ENCODE results near the gene ANO1. TPM values are rescaled to one million over a fixed set of nuclear protein-coding genes. Genes with fewer than 3 reads are reported as not detected.

The ANO1 gene
- polyA plus RNA-seq, 3 donors = 3.9 to 7.8 (median 5.7) TPM

DNA sequence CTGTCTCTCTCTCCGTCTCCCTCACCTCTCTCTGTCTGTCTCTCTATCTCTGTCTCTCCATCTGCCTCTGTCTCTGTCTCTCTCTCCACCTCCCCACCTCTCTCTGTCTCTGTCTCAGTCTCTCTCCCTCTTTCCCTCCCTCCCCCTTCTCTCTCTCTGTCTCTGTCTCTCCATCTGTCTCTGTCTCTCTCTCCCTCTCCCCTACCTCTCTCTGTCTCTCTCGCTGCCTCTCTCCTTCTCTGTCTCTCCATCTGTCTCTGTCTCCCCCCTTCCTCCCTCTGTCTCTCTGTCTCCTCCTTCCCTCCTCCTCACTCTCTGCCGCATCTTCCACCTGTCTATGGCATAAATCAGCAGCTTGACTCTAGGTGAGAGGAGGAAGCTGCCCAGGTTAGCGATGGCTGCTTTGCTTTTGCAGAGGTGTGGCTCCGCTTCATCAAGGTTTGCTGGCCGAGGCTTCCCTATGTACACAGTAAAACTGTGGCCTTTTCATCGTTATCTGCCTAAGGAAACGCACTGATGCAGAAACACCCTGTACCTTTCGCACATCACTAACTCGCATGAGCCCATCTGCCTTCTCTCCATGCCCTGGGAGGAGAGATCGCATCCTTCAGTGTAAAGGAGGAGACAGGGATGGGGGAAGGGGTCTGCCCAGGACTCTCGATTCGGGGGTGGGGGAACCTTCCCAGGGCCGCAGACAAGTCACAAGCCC, 44.5 kb downstream of the ANO1 start:
- 56 to 67% (median 66%) methylated on average over 14 of the region's 14 CpGs for WGBS, 3 donors
- H3K27ac ChIP-seq (ENCODE audit: low read depth, low read length) = no peak overlapping the region

DNA sequence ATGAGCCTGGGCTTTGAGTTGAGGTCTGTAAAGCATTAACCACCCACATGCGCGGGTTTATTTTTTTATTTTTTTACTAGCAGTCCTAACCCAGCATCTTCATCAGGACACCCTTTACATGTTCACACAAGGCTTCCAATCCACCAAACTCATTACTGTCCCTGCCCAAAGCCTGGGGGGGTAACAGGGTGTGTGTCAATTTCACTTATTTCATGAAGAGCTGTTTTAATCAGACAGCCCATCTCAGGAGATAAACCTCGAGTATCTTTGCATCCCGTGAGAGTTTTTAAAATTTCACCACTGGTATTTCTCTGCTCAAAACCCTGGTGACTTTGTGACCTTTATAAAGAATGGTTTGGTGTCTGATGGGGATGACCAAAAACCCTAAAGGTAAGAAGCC, 45.6 kb downstream of the ANO1 start:
- 47 to 77% (median 77%) methylated on average over 4 of the region's 4 CpGs for WGBS, 3 donors
- H3K27ac ChIP-seq (ENCODE audit: low read depth, low read length) = no peak overlapping the region

DNA sequence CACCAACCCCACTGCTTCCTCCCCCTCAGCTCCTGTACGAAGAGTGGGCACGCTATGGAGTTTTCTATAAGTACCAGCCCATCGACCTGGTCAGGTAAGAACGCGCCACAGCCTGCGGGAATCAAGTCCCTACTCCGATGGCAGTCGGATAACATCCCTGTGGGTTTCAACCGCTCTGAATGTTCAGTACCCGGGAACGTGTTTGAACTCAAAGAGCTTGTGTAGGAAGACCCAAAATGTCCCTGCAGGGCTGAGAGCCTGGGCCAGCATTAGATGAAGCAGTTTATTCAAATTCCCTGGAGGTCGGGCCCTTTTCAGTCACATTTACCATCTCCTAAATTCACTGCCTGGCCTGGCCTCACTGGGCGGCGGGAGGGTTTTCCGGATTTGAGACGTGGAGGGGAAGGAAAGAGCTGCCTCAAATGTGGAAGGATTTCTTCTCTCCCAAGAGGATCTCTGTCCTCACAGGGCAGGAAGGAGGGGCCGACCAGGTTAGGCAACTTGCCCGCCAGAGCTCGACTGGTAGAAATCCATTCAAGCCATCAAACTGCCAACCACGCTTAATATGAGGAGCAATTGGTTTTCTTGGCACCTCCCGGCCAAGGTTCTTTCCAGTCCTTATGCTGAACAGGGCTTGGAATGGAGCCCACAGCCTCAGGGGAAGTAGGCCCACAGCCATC, 46.3 kb downstream of the ANO1 start:
- H3K27ac ChIP-seq (ENCODE audit: low read depth, low read length) = no peak overlapping the region
- whole genome bisulfite sequencing, 3 donors = 71 to 74% (median 74%) methylated on average over 21 of the region's 21 CpGs

DNA sequence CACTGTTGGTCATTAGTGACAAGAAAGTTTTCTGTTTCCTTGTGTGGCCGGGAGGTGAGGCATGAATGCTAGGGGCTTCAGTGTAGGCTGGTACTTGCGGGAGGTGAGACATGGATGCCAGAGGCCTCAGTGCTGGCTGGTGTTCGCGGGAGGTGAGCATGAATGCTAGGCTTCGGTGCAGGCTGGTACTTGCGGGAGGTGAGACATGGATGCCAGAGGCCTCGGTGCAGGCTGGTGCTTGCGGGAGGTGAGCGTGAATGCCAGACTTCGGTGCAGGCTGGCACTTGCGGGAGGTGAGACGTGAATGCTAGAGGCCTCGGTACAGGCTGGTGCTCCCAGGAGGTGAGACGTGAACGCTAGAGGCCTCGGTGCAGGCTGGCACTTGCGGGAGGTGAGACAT, 48.4 kb downstream of the ANO1 start:
- WGBS, 3 donors = 88 to 94% (median 91%) methylated on average over 16 to 17 of the region's 17 CpGs
- no peak overlapping the region for H3K27ac ChIP-seq (ENCODE audit: low read depth, low read length)

DNA sequence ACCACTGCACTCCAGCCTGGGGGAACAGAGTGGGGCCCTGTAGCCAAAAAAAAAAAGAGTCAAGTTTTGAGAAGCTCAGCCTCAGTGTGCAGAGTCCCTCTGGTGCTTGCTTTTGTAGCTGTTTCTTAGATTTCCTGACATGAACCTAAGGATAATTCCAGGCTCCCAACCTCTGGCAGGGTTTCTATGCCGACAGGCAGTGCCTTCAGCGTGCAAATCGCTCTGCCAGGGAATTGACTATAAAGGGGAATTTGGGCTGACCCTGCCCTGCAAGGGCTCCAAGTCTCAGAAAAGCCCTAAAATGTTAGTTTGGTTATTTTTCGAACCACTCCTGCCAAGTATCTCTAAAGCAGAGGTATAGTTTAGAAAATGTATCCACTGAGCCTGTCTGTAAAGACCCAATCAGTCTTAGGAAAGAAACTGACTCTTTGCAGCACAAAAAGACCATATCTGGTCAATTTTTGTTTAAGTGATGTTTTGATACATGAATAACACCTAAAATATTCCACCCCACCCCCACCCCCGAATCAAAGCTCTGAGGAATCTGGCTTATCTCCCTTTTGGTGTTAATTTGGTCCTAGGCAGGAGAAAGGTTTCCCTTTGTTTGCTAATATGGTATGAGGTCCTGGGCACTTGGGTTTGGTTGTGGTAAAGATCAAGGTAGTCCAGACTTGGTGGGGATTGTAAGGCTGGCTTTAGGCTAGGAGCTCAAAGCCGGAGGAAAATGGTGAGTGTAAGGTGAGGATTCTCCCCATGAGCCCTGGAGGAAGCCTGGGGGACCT, 49.7 kb downstream of the ANO1 start:
- H3K27ac ChIP-seq (ENCODE audit: low read depth, low read length) = no peak overlapping the region

DNA sequence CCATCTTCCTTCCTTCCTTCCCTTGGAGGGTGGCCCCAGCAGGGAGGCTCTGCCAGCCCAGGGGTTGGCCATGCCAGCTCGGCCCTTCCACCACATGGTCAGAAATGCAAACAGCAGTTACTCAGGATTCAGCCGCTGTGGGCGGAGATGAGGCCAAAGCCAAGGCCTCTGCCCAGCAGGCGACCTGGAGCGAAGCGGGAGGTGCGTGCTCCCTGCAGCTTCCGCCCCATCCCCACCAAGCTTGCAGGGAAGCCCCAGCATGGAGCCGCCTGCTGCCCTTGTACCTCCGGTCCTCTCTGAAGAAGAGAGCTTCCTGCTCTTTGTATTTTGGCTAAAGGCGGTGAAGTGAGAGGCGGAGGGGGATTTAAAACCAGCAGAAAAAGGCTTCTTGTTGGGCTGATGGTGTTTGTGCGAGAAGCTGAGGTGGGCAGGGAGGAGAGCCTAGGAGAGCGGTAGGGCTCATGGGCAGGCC, 50.4 kb downstream of the ANO1 start:
- H3K27ac ChIP-seq (ENCODE audit: low read depth, low read length) = no peak overlapping the region
- 62 to 81% (median 76%) methylated on average over 14 of the region's 14 CpGs for WGBS, 3 donors

More for the DNA sequence above, 49.7 kb downstream of the ANO1 start:
- 72 to 77% (median 76%) methylated on average over 6 of the region's 6 CpGs for WGBS, 3 donors

DNA sequence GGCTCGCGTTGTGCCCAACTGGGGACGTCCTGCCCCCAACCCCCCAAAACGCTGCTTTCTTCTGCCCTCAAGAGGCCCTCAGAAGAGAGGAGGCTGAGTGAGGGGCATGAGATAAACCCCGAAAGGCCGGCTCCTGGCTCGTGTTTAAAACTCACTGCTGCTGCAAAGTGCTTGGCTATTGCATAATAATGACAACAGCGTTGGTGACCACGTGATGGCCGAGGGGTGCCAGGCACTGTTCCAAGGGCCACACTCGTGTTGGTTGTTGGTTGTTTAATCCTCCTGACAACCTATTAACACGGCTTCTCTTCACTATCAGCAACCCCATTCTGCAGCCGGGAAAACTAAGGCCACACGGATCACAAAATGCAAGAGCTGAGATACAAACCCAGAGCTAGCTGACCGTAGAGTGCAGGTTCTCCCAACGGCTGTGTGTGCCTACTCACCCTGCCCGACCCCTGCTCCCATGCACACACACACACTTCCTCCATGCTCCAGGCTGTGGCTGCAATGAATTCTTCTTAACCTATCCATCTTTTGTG, 51.0 kb downstream of the ANO1 start:
- H3K27ac ChIP-seq (ENCODE audit: low read depth, low read length) = no peak overlapping the region

DNA sequence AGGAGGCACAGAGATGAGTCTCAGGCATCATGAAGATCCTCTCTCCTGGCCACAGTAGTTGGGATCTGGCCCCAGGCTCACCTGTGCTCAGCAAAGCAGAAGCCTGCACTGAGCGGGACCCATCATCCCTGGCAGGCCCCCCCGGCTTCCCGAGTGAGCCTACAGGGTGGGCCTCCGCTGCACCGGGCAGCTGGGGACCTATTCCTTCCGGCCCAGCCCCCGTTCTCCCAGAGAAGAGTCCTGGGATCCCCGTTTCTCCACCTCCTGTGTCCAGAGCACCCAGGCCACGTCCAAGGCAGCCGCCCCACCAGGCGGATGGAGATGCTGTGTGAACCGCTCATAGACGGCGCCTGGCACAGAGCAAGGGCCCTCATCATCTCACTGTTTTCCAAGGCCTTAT, 52.5 kb downstream of the ANO1 start:
- H3K27ac ChIP-seq (ENCODE audit: low read depth, low read length) = no peak overlapping the region
- 85 to 93% (median 91%) methylated on average over 14 of the region's 14 CpGs for WGBS, 3 donors

More for the DNA sequence above, 51.0 kb downstream of the ANO1 start:
- 62 to 70% (median 70%) methylated on average over 17 of the region's 17 CpGs for WGBS, 3 donors

DNA sequence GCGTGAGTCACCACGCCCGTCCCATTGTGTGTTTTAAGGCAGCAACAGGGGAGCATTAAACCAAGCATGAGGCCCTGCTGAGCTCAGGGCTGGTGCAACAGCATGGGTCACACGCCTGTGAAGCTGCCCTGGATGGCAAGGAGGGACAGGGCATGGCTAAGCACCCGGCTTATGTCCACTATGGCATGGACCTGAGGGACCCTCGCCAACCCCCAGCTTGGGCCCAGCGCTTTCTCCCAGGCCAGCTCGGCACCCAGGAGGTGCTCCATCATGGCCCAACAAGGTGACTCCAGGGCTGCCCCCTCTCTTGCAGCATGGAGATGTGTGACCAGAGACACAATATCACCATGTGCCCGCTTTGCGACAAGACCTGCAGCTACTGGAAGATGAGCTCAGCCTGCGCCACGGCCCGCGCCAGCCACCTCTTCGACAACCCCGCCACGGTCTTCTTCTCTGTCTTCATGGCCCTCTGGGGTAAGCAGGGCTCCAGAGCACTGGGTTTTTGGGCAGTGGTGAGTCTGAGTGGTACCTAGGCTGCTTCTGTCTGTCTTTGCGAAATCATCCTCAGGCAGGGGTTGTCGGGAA, 53.6 kb downstream of the ANO1 start:
- WGBS, 3 donors = 87 to 91% (median 91%) methylated on average over 19 of the region's 19 CpGs
- no peak overlapping the region for H3K27ac ChIP-seq (ENCODE audit: low read depth, low read length)

DNA sequence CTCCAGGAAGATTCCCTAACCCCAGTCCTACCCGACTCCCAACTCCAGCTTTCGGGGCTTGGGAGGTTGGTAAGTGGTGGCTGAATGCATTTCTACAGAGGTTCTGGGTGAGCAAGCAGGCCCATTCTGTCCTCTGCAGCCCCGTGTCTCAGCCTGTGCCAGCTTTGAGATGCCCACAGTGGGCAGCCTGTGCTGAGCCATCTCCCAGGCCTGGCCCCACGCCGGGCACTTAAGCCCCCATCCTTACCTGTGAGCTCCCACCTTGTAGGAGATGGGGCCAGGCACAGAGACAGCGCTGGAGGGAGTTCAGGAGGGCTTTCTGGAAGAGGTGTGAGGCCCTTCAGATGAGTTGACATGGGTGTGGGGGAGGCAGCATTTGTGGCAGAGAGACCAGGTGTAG, 54.5 kb downstream of the ANO1 start:
- H3K27ac ChIP-seq (ENCODE audit: low read depth, low read length) = no peak overlapping the region
- 76 to 89% (median 87%) methylated on average over 6 of the region's 6 CpGs for WGBS, 3 donors

DNA sequence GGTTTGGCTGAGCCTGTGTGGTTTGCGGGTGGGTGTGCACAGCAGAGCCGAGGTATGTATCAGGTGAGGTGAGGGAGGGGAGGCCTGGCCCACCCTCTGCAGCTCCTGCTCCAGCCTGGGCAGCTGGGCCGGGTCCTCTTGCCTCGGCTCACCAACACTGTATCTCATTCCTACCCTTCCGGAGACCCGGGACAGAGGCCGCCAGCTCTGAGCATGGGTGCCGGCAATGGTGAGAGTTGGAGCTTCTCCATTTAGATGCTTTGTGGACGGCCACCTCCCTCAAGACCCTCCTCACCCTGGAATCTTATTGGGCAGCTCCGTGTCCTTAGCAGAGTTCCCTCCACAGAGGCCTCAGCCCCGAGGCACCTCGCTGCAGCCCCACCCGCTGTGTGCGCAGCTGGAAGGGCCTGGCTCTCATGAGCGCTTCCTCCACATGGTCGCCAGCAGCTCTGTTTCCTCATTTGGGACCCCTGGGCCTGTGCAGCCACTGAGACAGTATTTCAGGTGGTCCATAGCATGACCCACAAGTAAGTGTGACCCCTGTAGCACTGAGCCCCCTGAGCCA, 55.7 kb downstream of the ANO1 start:
- no peak overlapping the region for H3K27ac ChIP-seq (ENCODE audit: low read depth, low read length)
- 72 to 82% (median 73%) methylated on average over 13 to 16 of the region's 16 CpGs for WGBS, 3 donors

DNA sequence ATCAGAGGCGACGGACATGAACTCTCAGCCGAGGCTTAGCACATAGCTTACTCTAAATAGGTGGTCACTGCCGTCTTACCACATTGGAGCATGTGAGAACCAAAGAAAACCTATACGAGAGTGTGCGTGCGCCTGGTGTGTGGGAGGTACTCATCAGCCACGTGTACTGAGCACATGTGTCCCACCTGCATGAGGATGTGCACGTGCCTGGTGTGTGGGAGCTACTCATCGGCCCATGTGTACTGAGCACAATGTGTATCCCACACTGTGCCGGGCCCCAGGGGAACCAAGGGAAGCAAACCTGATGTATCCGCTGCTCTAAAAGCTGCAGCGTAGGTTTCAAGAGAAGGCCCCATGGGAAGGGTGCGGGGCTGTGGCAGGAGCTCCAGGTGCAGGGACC, 56.4 kb downstream of the ANO1 start:
- 81 to 87% (median 83%) methylated on average over 14 of the region's 14 CpGs for WGBS, 3 donors
- no peak overlapping the region for H3K27ac ChIP-seq (ENCODE audit: low read depth, low read length)

DNA sequence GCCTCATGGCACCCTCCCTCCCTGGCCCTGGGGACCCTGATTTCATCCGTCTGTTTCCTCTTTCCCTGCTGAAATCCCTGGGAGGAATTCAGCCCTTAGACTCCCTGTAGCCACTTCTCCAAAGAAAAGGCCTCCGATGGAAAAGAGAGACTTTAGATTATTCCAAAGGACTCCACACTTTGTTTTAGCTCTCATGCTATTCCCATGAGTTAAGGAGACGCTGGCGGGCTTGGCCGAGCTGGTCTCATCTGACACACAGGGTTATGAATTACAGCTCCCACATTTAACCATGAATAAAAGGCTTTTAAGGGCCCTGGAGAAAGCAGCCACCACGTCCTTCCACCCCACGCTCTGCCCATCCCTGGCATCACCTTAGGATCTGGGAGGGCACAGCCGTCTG, 57.0 kb downstream of the ANO1 start:
- no peak overlapping the region for H3K27ac ChIP-seq (ENCODE audit: low read depth, low read length)
- 50 to 57% (median 54%) methylated on average over 8 of the region's 8 CpGs for WGBS, 3 donors

DNA sequence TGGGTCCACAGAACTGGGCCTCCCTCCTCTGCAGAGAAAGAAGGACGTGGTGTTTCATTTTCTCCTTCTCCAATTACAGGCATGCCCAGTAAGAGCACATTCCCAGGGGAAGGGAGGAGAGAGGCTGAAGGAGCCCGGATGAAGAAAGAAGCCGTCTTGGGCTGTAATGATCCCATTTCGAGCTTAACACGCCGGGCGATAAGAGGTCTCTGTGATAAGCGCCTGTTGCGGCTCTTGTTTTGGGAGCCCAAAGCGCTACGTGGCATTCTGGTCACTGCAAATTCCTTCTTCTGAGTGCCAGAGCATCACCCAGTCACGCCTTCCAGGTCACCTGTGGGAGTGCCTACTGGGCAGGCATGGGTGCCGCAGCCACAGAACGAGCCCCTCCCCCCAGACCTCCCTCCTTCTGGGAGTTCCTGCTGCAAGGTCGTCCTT, 57.5 kb downstream of the ANO1 start:
- WGBS, 3 donors = 50 to 56% (median 53%) methylated on average over 15 of the region's 15 CpGs
- no peak overlapping the region for H3K27ac ChIP-seq (ENCODE audit: low read depth, low read length)

DNA sequence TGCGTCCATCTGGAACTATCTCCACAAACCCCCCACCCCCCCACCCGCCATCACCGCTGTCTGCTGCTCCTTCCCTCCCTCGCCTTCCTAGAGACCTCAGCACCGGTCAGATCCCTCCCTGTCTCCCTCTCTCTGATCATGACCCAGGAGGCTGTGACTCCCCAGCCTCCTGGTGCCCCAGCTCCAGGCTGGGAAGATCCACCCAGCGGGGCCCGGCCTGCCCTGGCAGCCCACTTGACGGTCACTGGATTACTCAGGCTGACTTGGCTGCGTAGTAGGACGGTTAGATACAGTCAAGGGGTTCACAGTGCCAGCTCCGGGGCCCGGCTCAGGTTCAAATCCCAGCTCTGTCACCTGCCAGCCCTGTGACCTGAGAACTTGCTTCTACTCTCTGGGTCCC, 59.3 kb downstream of the ANO1 start:
- H3K27ac ChIP-seq (ENCODE audit: low read depth, low read length) = no peak overlapping the region
- 81 to 95% (median 91%) methylated on average over 10 to 12 of the region's 12 CpGs for WGBS, 3 donors

DNA sequence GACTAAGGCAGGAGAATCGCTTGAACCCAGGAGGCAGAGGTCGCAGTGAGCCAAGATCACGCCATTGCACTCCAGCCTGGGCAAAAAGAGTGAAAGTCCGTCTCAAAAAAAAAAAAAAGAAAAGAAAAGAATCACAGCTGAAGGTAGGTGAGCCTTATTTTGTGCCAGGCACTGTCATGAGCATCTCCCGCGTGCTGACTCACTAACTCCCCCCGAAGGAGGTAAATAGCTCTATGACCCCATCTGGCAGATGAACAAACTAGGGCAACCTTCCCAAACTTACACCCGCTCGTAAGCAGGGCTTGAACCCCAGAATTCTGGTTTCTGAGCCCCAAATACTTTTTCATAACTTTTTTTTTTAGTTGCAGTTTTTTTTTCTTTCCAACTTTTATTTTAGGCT, 60.3 kb downstream of the ANO1 start:
- 77 to 90% (median 84%) methylated on average over 9 of the region's 9 CpGs for WGBS, 3 donors

DNA sequence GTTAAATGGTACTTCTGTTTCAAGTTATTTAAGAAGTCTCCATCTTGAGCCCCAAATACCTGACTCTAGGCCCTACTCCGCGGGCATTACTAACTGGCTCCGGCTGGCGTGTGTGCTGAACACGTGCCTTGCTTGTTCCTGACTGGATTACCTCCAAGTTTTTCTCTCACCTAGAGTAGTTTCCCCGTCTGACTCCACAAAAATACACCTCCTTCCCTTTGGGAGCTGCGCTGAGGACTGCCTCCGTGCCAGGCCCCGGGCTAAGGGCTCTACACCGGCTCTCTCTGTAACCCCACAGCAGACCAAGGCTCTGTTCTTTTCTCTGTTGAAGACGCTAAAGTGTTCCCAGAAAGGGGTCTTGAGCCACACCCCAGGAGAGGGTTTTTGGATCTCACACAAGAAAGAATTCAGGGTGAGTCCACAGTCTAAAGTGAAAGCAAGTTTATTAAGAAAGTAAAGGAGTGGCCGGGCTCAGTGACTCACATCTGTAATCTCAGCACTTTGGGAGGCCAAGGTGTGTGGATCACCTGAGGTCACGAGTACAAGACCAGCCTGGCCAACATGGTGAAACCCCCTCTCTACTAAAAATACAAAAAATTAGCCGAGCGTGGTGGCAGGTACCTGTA, 61.8 kb downstream of the ANO1 start:
- 85 to 90% (median 85%) methylated on average over 15 of the region's 15 CpGs for WGBS, 3 donors
- H3K27ac ChIP-seq (ENCODE audit: low read depth, low read length) = no peak overlapping the region

More for the DNA sequence above, 60.3 kb downstream of the ANO1 start:
- H3K27ac ChIP-seq (ENCODE audit: low read depth, low read length) = no peak overlapping the region

Data from adipose tissue (tissue), 3 donors.